GM19043 (cell line): Measurements from ENCODE around the gene FOXL1.

Source experiments
- ATAC-seq: cut with Tn5 transposase; IDR thresholded peaks from one replicate; pipeline ENCODE4 v1.9.1; 2021; ENCODE audit warnings: low read depth; ENCODE audit not compliant: unreplicated experiment

FOXL1 gene

DNA sequence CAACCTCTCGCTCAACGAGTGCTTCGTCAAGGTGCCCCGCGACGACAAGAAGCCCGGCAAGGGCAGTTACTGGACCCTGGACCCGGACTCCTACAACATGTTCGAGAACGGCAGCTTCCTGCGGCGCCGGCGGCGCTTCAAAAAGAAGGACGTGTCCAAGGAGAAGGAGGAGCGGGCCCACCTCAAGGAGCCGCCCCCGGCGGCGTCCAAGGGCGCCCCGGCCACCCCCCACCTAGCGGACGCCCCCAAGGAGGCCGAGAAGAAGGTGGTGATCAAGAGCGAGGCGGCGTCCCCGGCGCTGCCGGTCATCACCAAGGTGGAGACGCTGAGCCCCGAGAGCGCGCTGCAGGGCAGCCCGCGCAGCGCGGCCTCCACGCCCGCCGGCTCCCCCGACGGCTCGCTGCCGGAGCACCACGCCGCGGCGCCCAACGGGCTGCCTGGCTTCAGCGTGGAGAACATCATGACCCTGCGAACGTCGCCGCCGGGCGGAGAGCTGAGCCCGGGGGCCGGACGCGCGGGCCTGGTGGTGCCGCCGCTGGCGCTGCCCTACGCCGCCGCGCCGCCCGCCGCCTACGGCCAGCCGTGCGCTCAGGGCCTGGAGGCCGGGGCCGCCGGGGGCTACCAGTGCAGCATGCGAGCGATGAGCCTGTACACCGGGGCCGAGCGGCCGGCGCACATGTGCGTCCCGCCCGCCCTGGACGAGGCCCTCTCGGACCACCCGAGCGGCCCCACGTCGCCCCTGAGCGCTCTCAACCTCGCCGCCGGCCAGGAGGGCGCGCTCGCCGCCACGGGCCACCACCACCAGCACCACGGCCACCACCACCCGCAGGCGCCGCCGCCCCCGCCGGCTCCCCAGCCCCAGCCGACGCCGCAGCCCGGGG, 10.4 kb upstream of the FOXL1 start:
- ATAC-seq: no peak

GRCh38 chr16:86568677-86569623, 9.4 kb upstream of the FOXL1 start:
- no peak for ATAC-seq

DNA sequence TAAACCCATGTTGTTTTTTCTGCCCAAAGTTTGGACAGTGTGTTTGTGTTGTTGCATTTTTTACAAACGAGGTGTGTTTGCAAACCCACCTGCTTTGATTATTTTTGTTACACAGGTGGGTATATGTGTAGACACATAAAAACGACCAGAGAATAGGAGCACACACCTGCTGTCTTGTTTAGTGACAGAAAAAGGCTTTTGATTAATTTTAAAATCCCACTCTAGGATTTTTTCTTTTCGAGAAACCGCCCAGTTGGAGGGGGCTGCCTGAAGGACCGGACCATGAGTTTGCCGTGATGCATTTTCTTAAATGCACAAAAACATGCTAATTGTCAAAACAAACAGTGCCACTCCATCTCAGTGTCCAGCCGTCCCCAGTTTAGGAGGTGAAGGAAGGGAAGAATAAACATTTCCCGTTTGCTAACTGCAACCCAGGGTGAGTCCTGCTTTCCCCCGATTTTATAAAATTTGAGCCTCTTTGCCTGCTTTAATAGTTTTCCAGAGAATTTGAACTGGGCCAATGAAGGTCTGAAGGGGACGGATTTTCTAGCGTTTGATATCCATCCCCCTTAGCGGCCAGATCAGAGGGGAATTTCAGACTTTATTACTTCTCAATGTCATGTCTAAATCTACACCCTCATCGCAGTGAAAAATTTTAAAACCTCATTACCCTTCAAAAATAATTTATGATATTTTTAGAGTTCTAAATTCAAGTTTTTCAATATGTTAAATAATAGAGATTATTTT, 8.5 kb upstream of the FOXL1 start:
- no peak for ATAC-seq

- ATAC-seq: no peak
Observed at GRCh38 chr16:86570558-86571529, 7.5 kb upstream of the FOXL1 start.

DNA sequence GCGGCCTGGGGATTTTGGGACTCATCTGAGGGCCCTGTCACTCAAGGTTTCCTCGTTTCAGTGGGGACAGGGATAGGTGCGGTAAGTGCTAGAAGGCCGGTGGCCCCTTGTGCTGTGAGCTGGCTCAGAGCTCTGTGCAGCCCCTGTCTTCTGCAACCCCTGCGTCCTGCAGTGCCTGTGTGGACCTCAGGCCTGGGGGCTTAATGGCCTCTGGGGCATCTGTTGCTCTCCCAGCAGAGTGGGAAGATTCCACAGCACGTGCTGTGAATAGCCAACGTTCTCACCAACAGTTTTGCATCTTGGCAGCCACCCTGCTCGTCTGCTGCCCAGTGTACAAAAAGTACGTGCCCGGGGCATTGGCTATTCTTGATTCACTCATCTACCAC, 6.8 kb upstream of the FOXL1 start:
- no peak for ATAC-seq

DNA sequence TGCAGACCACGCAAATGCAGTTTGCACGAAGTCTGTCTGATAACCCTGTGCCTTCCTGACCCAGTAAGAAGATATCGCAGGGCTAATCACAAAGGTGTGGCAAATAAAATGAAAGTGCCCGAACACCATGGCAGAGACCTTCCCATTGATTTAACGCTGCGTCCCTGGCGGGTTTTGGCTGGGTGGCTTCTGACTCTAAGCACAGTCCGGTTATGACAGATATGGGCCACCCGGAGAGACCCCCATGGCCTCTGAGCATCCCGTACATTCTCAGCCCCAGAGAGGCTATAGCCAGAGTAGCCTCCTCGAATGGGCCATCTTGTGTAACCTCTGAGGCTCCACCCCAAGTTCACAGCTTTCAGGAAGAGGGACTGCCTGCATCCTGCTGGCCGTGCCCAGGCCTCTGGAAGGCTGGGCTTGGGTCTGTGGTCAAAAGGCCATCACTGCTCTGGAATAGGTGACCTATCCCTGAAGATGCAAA, 6.3 kb upstream of the FOXL1 start:
- no peak for ATAC-seq

DNA sequence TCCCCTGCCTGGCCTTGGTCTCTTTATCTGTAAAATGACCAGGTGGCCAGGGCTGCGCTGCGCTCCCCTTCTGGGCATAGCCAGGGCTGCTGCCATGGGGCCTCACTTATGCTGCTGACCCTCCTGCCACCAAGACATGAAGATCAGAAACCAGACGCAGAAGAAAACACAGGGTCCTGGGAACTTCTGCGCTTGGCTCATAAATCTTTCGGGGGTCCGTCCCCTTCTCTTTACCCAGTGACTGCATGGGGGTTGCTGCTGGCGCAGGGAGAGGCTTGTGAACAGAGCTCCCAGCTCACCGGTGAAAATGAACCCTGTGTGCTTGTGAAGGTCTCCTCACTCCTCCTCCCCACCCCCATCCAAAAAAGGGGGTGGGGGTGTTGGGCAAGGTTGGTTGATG, 5.7 kb upstream of the FOXL1 start:
- no peak for ATAC-seq

- no peak for ATAC-seq
Observed at GRCh38 chr16:86573215-86573614, 5.1 kb upstream of the FOXL1 start.

DNA sequence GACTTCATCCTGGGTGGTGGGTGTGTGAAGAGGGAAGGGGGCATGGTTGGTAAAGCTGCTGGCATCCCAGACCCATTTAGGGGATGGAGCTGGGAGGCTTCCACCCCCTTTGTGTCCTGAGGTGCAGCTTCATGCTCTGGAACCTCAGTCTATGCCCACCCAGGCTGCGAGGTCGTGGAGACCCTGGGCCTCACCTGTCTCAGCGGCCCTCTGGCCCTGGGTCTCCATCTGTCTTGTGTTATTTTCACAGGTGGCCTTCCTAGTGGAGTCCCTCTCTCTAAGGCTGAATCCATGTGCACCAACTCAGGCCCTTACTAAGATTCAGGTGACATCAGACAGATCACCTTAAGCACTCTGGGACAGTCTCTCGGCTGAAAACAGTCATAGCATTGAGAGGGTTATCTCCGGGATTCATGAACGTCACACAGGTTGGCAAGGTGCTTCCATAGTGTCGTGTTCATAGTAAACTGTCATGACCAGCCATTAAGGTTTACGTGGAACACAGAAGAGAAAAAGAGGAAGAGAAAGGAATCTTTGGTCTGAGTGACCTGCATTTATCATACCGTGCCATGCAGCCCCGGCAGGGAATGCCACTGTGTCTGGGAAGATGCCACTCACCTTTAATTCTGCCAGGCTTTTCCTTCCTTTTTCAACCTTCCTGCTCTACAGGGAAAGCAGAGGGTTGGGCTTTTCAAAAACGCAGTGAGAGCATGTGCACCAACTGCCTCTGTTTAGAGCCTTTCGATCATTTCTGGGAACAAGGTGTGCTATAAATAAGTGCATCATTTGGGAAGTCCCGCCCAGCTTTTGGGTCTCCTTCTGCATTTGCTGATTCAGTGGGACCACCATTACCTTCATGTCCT, 4.5 kb upstream of the FOXL1 start:
- no peak for ATAC-seq

DNA sequence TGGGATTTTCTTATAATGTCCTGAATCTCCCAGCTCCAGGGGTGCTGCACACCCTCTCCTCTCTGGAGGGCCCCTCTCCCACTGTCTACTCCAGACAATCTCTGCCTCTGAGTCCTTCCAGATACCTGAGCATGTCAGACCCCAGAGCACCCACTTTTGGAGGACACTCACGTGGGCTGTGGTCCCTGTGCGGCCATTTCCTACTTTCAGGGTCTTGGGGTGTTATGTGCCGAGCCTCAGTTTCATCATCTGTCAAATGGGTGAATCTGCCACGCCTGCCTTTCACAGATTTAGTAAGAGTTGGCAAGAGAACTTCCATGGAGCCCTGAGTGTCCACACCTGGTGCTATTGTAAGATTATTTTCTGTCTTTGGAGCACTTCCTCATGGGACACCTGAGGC, 3.7 kb upstream of the FOXL1 start:
- ATAC-seq: no peak

DNA sequence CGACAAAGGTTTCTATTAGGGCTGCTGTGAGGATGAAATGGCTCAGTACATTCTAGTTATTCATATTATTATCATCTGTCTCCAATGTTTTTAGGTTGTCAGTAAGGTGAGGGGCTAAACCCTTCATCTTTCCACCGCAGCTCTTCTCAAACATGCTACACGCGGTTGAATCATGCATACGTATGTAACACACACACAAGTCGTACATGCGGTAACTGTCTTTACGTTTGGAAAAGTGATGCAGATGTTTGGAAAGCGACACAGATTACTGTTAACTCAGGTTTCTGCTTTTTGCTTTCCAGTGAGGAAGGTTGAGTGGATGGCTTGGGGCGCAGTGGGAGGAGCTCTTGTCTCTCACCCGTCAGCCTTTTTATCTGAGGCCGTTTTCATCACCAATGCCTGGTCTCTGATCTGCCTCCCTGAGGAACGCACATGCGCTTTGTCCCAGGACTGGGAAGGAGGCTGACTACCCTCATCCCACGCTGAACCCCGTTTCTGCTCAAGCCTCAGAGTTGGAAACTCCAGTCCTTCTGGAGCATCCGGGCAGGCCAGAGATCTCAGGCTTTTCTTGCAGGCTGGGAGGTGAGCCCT, 3.2 kb upstream of the FOXL1 start:
- ATAC-seq: no peak

DNA sequence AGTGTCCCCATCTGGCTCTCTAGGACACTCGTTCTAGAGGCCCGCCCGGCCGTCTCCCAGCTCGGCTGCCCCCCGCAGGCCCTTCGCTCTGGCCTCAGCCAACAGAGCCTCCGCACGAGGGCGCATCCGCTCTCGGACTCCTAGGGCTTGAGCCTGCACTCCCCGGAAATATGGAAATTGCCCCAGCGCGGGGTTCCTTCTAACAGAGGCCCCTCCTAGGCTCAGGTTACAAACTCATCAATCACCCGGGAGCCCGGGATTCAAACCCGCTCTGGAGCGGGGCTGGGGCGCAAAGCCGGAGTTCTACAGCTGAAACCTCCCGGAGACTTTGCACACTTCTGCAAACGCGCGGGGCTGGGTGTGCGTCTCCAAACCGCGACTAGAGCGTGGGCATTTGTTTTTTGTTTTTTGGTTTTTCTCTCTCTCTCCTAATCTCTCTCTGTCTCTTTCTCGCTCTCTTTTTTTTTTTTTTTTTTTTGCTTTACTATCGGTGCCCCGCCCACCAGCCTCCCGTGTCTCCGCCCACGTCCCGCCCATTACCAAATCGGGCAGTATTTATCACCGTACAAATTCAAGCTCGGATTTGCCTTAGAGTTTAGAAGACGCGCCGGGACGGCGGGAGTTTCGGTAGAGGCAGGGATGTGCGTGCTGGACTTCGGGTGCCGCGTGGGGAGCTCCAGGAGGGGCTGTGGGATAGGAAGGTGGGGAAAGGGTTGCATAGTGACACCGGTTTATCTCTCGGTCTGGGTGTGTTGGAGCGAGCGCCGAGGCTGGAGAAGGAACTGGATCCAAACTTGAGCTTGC, 2.4 kb upstream of the FOXL1 start:
- no peak for ATAC-seq

DNA sequence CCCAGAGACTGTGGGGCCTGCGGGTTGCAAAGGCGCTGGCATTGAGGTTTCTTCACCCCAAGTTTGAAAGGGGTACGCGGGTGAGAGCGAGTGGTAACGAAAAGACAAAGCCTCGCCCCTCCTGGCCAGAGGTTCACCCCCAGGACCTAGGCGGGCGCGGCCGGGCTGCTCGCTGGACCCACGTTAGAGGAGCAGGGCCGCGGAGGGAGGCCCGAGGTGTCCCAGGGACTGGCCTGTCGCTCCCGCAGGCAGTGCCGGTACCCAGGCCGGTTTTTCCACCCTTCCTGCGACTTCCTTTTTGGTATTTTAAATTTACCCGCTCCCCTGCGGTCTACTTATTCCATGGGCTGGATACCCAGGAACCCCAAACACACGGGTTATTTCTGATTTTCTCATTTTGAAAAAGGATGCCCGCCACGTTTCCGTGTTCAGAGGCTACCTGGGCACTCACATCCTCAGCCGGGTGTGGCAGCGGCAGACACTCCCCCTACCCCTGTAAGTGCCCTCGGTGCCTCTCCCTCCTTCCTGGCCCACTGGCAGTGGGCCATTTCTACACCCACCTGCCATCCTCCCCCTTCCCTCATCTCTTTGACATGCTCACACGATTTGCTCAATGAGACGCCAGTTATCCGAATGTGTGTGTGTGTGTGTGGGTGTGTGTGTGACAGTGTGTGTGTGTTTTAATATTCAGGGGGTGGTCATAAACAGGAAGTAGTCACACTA, 1.6 kb upstream of the FOXL1 start:
- no peak for ATAC-seq

DNA sequence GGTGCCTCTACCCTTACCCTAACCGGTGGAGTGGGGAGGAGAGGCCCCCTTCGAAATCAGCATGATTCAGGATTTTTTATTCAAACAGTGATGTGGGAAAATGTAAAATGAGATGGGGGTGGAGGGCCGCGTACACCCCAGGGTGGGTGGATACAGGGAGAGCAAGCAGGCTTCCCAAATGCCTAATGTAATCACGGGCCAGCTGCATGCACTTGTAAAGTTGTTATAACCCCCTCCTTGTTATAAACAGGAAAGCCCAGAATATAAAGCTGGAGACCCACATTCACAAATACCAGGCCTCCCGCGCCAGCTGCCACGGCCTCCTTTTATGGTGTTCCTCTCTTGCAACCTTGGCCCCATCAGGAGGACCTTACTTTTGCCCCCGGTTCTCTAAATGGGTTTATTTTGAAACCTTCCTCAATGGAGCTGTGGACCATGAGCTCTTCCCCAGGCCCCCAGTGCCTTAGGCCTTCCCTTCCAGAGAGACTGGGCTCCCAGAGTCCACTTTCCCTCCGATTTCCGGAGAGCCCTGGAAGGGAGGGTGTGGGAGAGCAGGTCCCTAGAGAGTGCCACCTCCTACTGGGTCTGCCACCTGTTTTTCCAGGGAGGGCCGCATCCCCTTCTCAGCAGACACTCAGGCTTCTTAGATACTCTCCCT, 906 bp upstream of the FOXL1 start:
- no peak for ATAC-seq

GRCh38 chr16:86578611-86579267, 390 bp downstream of the FOXL1 start:
- no peak for ATAC-seq
